K562 (cell line): ENCODE measurements around the gene CTDSPL. TPM values are rescaled to one million over a fixed set of nuclear protein-coding genes. Genes with fewer than 3 reads are reported as not detected.

Experiments used
- ATAC-seq: fragments of 200-7000 bp; cut with Tn5 transposase; 3 replicates; pipeline ENCODE4 v1.9.1; 2020; ENCODE audit warnings: moderate library complexity
- BruUV-seq: library from RNA; stranded (reverse); fragments of 400-500 nt; replicated peaks from 2 replicates; lab custom pipeline; 2021; lab: Mats Ljungman, UMichigan
- CTCF ChIA-PET: fragments of 300-600 bp; formaldehyde crosslinking; extraction: SDS; loops from one replicate; lab custom pipeline; 2021; ENCODE audit warnings: low intra/inter-chr PET ratio; lab: Yijun Ruan, JAX
- POLR2A ChIA-PET: fragments of 300-600, 350-650 bp; sonication (Branson Sonifier 250); formaldehyde crosslinking; extraction: SDS; loops from one replicate; lab custom pipeline; 2021; ENCODE audit warnings: antibody characterized with exemption, inconsistent platforms; lab: Yijun Ruan, JAX
- DNase-seq, 4 experiments: peaks; one replicate each; pipeline versions ENCODE4 v3.0.0 to v3.0.0-alpha.2; 2011 to 2018; ENCODE audit warnings: low spot score in 3 of 4, mixed read lengths in 3 of 4; ENCODE audit errors: extremely low read depth in 1 of 4
- FAIRE-seq: peaks from 2 replicates; lab custom pipeline; 2011; peaks lifted over from hg19 to GRCh38; lab: Jason Lieb, UNC
- H2AFZ ChIP-seq: 2 replicates; pipeline ENCODE4 v1.6.0; 2011; ENCODE audit warnings: low read depth, low read length, control low read depth, inconsistent platforms
- H3K27ac ChIP-seq: fragments of 200-600 bp; 3 replicates; pipeline ENCODE4 v1.8.0; 2011; ENCODE audit warnings: low read depth, mild to moderate bottlenecking, control low read depth, inconsistent platforms, low read length, moderate library complexity, mixed read lengths; ENCODE audit errors: extremely low read depth
- H3K27me3 ChIP-seq, 2 experiments: fragments of 300-600 bp in 1 of 2; 2 replicates in 1 of 2; 3 replicates in 1 of 2; pipeline versions ENCODE4 v1.6.0 to v1.8.0; 2011; ENCODE audit warnings: inconsistent platforms in 2 of 2, low read length in 2 of 2, mild to moderate bottlenecking in 1 of 2, mixed read lengths in 1 of 2, moderate library complexity in 1 of 2; ENCODE audit not compliant: control insufficient read depth in 2 of 2, insufficient read depth in 2 of 2
- H3K36me3 ChIP-seq: fragments of 300-600 bp; 3 replicates; pipeline ENCODE4 v1.8.0; 2011; ENCODE audit warnings: mild to moderate bottlenecking, low read length, inconsistent platforms; ENCODE audit not compliant: control insufficient read depth, insufficient read depth
- H3K4me1 ChIP-seq, 2 experiments: fragments of 200-600 bp in 1 of 2; replicated peaks in 1 of 2; 2 replicates in 1 of 2; 3 replicates in 1 of 2; pipeline versions ENCODE4 v1.5.1 to v1.8.0; 2011; ENCODE audit warnings: inconsistent platforms in 2 of 2, low read length in 2 of 2, mild to moderate bottlenecking in 1 of 2, mixed read lengths in 1 of 2, moderate library complexity in 1 of 2; ENCODE audit not compliant: control insufficient read depth in 2 of 2, insufficient read depth in 2 of 2
- H3K4me2 ChIP-seq: 2 replicates; pipeline ENCODE4 v1.6.1; 2011; ENCODE audit warnings: low read length, control low read depth, inconsistent platforms, mixed read lengths; ENCODE audit not compliant: insufficient read depth
- H3K4me3 ChIP-seq: fragments of 200-600 bp; sonication (generic), shearing (Covaris generic); 2 replicates; pipeline ENCODE4 v1.5.1; 2016; ENCODE audit warnings: control low read depth, inconsistent platforms
- H3K79me2 ChIP-seq: fragments of 200-600 bp; 3 replicates; pipeline ENCODE4 v1.8.0; 2011; ENCODE audit warnings: low read length, inconsistent platforms; ENCODE audit not compliant: control insufficient read depth, insufficient read depth
- H3K9ac ChIP-seq, 2 experiments: 2 replicates each; pipeline versions ENCODE4 v1.6.0 to v1.6.1; 2011; ENCODE audit warnings: low read depth in 2 of 2, low read length in 2 of 2, control low read depth in 1 of 2, inconsistent platforms in 1 of 2, mild to moderate bottlenecking in 1 of 2, mixed read lengths in 1 of 2; ENCODE audit not compliant: insufficient read depth in 1 of 2
- H3K9me1 ChIP-seq: one replicate; pipeline ENCODE4 v1.6.0; 2011; ENCODE audit warnings: inconsistent platforms, mild to moderate bottlenecking, low read length, moderate library complexity; ENCODE audit not compliant: control insufficient read depth, insufficient read depth
- H3K9me3 ChIP-seq: replicated peaks from 2 replicates; pipeline ENCODE4 v1.5.1; 2011; ENCODE audit warnings: low read depth, low read length, inconsistent platforms; ENCODE audit not compliant: control insufficient read depth, insufficient read depth
- H4K20me1 ChIP-seq: replicated peaks from 2 replicates; pipeline ENCODE4 v1.6.1; 2011; ENCODE audit warnings: low read length, inconsistent platforms, mixed read lengths; ENCODE audit not compliant: control insufficient read depth, insufficient read depth
- DPF2 ChIP-seq: fragments of 450-650 bp; IDR thresholded peaks from 2 replicates; pipeline ENCODE4 v1.6.1; 2016
- EGR1 ChIP-seq: fragments of 450-650 bp; conservative IDR thresholded peaks from 2 replicates; pipeline ENCODE4 v1.6.1; 2017; ENCODE audit warnings: mild to moderate bottlenecking
- ESRRA ChIP-seq: fragments of 450-650 bp; IDR thresholded peaks from 2 replicates; pipeline ENCODE4 v1.6.1; 2014; ENCODE audit warnings: low read depth, mild to moderate bottlenecking, moderate library complexity, borderline replicate concordance
- ETS2 ChIP-seq: IDR thresholded peaks from 2 replicates; pipeline ENCODE4 v1.6.1; 2016; ENCODE audit warnings: borderline replicate concordance, missing genetic modification characterization, mild to moderate bottlenecking, moderate library complexity, missing compliant biosample characterization; ENCODE audit not compliant: poor library complexity, severe bottlenecking
- NONO ChIP-seq, 2 experiments: fragments of 200-400 bp in 1 of 2; fragments of 450-650 bp in 1 of 2; formaldehyde crosslinking in 1 of 2; IDR thresholded peaks; 2 replicates each; pipeline ENCODE4 v1.6.1; 2017; ENCODE audit warnings: low read depth in 2 of 2, mild to moderate bottlenecking in 2 of 2, moderate library complexity in 2 of 2, low read length in 1 of 2
- PTBP1 ChIP-seq: fragments of 200-400 bp; formaldehyde crosslinking; IDR thresholded peaks from 2 replicates; pipeline ENCODE4 v1.6.1; 2017; ENCODE audit warnings: low read depth, low read length
- RBBP5 ChIP-seq: fragments of 200-600 bp; sonication (generic); IDR thresholded peaks from 2 replicates; pipeline ENCODE4 v1.6.1; 2012; ENCODE audit warnings: borderline replicate concordance, mild to moderate bottlenecking, low read length, control low read depth, inconsistent platforms; ENCODE audit not compliant: insufficient read depth, poor library complexity, severe bottlenecking
- SAFB ChIP-seq: fragments of 200-400 bp; formaldehyde crosslinking; IDR thresholded peaks from 2 replicates; pipeline ENCODE4 v1.6.1; 2017; ENCODE audit warnings: low read depth, low read length, borderline replicate concordance
- SRSF1 ChIP-seq: fragments of 200-400 bp; formaldehyde crosslinking; IDR thresholded peaks from 2 replicates; pipeline ENCODE4 v1.6.1; 2017; ENCODE audit warnings: mild to moderate bottlenecking, low read depth, low read length, moderate library complexity
- WGBS: fragments of 100-300 bp; shearing (Covaris generic); methylation state at CpG from one replicate; pipeline ENCODE4 v1.1.6; 2016; ENCODE audit warnings: low coverage, mixed read lengths; ENCODE audit not compliant: insufficient coverage; ENCODE audit errors: missing lambda C conversion rate; 5-methylcytosine and 5-hydroxymethylcytosine counted together
- in situ Hi-C: fragments of 300-500 bp; cut with MboI; formaldehyde crosslinking; loops from 4 replicates; pipeline ENCODE4 v1.15.0; 2018; ENCODE audit warnings: inconsistent platforms, mixed read lengths
- intact Hi-C: fragments of 100-400 bp; cut with micrococcal nuclease; formaldehyde crosslinking; loops from 2 replicates; pipeline ENCODE4 v1.14.2; 2022
- polyA plus RNA-seq, 8 experiments: library from polyadenylated mRNA; depleted of rRNA in 4 of 8; stranded (reverse) in 5 of 8; unstranded in 3 of 8; fragments of >200 nt; fragmentation: Nextera tagmentation in 2 of 8; fragmentation: Illumina TruSeq in 1 of 8; extraction: Ambion mirVana in 2 of 8; extraction: Trizol in 1 of 8; gene quantifications; 2 replicates each; pipeline versions ENCODE4 v1.2.1 to v1.2.3, GENCODE V29; 2011 to 2014; ENCODE audit warnings: inconsistent platforms in 1 of 8, missing spikeins in 1 of 8
- total RNA-seq, 7 experiments: library from RNA; depleted of rRNA in 6 of 7; stranded (reverse); fragments of >200 nt in 6 of 7; fragmentation: Illumina TruSeq in 2 of 7; extraction: Trizol in 2 of 7; gene quantifications; 2 replicates each; pipeline versions ENCODE4 v1.2.1 to v1.2.3, GENCODE V29; 2011 to 2021; ENCODE audit warnings: low replicate concordance in 1 of 7
- TF ChIP-seq, protein P1 (sequence below), 2 experiments: fragments of 450-650 bp; formaldehyde crosslinking in 1 of 2; IDR thresholded peaks; 2 replicates each; pipeline versions ENCODE4 v1.4.0 to v1.6.1; 2014 to 2020; ENCODE audit warnings: mild to moderate bottlenecking in 2 of 2, borderline replicate concordance in 1 of 2, low read depth in 1 of 2
- TF ChIP-seq, protein P2 (sequence below): fragments of 450-650 bp; formaldehyde crosslinking; IDR thresholded peaks from 2 replicates; pipeline ENCODE4 v1.4.0; 2020; ENCODE audit warnings: mild to moderate bottlenecking, moderate library complexity

CTDSPL gene
- total and polyA plus RNA-seq, 9 of the 15 experiments (the other 6 are each of a cell fraction or from before 2014, with no cell fraction given), result 5.1 to 19.3 (median 11.3) TPM

DNA sequence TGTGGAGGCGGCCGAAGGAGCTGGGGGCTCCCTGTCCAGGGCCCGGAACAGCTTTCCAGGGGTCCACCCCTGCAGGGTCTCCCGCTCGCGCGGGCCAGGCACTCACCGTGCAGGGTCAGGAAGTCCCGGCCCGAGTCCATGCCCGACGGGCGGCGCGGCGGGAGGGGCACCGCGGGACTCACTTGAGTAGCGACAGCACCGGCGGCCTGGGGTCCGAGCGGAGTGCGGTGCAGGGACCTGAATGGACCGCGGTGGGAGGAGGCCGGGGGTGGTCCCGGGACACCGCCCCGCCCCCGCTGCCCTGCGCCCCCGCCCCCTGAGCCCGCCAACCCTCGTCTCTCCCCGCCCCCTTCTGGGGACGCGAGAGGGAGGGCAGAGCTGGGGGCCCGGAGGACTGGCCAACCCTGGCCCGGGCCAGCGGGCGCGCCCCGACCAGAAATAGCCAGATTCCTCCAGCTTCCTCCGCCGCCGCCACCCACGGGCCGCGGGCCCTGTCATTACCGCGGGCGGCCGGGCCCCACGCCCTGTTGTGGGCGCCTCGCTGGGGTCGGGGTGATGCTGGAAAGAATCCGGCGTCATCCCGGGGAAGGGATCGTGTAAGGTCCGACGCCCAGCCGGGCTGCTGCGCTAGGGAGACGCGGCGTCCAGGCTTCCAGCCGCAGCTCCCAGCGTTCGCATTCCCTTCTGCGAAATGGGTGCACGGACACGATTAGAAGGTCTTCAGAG is 167.9 kb downstream of the CTDSPL start, which contains the start of gene PLCD1:
TSS of gene PLCD1 (minus strand) at position 243 of the 726 bp plus-strand sequence. CDS start at position 140, 103 bp downstream.
- no peak for FAIRE-seq
- POLR2A ChIA-PET, result interaction anchor here (0.7 kb wide), 1 partner anchor 23 kb away, joined by 3 read pairs; no protein-coding TSS in a partner anchor
- CTCF ChIA-PET, result no interaction called here
- peak within 1 kb of the TSS; percentile 16; the same call in 1 of the 2 replicates for H3K4me2 ChIP-seq
- DNase-seq, result peak in 3 of 4 experiments; percentile 57 to 88 (median 88)
- peaks cover 15 to 35% of the 10 kb centered on the region in 2 experiments for H3K4me1 ChIP-seq
- no peaks in the 10 kb centered on the region for H3K9me1 ChIP-seq
- peak within 1 kb of the TSS in 1 of 2 experiments; percentile 54; a peak in 2 of 4 replicates for H3K9ac ChIP-seq
- no peaks in the 10 kb centered on the region for H3K79me2 ChIP-seq
- H3K27me3 ChIP-seq, result peaks cover 0 to 33% of the 10 kb centered on the region in 2 experiments; a peak in 2 of 5 replicates
- WGBS, result 25% methylated on average over 59 of the region's 75 CpGs
- H3K36me3 ChIP-seq, result no peaks in the 10 kb centered on the region
- no peak for ATAC-seq
- intact Hi-C loops, result no loop called here
- in situ Hi-C loops, result no loop called here
- H2AFZ ChIP-seq, result 0 out of 2 replicates have a peak within 1 kb of the TSS, but pooled peaks have one; percentile 41
- H3K9me3 ChIP-seq, result no peaks in the 10 kb centered on the region
- H3K27ac ChIP-seq, result no peak within 1 kb of the TSS
- BruUV-seq, result no TSS peak
- no peak within 1 kb of the TSS for H3K4me3 ChIP-seq
- 0 out of 2 replicates have a peak, but pooled peaks cover 6% of the 10 kb centered on the region for H4K20me1 ChIP-seq
- TF ChIP-seq EGR1 (peak; percentile 72), SAFB (0 out of 2 replicates have a peak, but pooled peaks have one; percentile 55), NONO (IDR thresholded peaks at IDR 0.05; ENCODE audit: low read depth in 2 of 2, low read length in 1 of 2) (no peak), SRSF1 (no peak), ETS2 (tag) (no peak), PTBP1 (0 out of 2 replicates have a peak, but pooled peaks have one; percentile 25), DPF2 (no peak), ESRRA (no peak), RBBP5 (no peak)
- TF ChIP-seq, protein P1, sequence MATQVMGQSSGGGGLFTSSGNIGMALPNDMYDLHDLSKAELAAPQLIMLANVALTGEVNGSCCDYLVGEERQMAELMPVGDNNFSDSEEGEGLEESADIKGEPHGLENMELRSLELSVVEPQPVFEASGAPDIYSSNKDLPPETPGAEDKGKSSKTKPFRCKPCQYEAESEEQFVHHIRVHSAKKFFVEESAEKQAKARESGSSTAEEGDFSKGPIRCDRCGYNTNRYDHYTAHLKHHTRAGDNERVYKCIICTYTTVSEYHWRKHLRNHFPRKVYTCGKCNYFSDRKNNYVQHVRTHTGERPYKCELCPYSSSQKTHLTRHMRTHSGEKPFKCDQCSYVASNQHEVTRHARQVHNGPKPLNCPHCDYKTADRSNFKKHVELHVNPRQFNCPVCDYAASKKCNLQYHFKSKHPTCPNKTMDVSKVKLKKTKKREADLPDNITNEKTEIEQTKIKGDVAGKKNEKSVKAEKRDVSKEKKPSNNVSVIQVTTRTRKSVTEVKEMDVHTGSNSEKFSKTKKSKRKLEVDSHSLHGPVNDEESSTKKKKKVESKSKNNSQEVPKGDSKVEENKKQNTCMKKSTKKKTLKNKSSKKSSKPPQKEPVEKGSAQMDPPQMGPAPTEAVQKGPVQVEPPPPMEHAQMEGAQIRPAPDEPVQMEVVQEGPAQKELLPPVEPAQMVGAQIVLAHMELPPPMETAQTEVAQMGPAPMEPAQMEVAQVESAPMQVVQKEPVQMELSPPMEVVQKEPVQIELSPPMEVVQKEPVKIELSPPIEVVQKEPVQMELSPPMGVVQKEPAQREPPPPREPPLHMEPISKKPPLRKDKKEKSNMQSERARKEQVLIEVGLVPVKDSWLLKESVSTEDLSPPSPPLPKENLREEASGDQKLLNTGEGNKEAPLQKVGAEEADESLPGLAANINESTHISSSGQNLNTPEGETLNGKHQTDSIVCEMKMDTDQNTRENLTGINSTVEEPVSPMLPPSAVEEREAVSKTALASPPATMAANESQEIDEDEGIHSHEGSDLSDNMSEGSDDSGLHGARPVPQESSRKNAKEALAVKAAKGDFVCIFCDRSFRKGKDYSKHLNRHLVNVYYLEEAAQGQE (IDR thresholded peaks at IDR 0.05; ENCODE audit: borderline replicate concordance), result peak; percentile 90
- TF ChIP-seq, protein P1 (CRISPR knock-in tag; IDR thresholded peaks at IDR 0.05; ENCODE audit: low read depth), result no peak
- TF ChIP-seq, protein P2, sequence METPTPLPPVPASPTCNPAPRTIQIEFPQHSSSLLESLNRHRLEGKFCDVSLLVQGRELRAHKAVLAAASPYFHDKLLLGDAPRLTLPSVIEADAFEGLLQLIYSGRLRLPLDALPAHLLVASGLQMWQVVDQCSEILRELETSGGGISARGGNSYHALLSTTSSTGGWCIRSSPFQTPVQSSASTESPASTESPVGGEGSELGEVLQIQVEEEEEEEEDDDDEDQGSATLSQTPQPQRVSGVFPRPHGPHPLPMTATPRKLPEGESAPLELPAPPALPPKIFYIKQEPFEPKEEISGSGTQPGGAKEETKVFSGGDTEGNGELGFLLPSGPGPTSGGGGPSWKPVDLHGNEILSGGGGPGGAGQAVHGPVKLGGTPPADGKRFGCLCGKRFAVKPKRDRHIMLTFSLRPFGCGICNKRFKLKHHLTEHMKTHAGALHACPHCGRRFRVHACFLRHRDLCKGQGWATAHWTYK (CRISPR knock-in tag), result no peak
